GM21529 (cell line): ENCODE measurements around the gene PHACTR1.
A peak's percentile ranks its signal among the peaks of the same experiment; 100 is the strongest.

ENCODE experiments used
- ATAC-seq: cut with Tn5 transposase; IDR thresholded peaks from one replicate; pipeline ENCODE4 v1.9.1; 2021; ENCODE audit not compliant: unreplicated experiment

PHACTR1 gene

GRCh38 chr6:13328875-13329183 lies 612.3 kb downstream of the PHACTR1 start:
- ATAC-seq = no peak

DNA sequence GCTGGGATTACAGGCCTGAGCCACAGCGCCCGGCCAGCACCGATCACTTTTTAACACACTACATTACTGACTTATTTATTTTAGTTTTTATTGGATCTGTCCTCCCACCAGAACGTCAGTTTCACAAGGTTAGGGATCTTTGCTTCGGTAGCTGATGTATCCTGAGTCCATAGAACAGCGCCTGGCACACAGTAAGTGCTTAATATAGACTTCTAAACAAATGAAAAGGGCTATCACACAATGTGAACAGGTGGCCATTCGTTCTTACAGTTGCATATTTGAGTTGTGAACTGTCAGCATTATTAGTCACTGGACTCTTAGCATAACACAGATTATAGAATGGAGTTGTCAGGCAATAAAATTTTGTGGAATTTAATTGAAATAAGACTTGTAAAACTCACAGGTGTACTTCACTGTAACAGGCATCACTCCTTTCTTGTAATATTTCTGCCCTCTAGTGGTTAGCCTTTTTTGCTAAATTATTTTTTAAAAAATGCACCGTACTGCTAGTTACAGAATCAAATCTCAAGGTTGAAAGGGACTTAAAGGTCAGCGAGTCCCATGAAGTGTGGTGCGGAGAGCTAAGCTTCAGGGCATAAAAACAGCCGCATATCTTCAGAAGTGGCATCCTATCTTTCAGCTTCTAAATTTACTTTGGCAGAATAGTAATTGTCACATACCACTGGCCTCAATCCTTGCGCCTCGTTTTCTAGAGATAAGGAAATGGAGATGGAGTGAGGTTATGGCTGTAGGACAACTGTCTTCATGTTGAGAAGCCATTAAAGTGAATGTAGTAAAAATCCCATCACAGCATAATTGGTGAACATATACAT lies 615.2 kb downstream of the PHACTR1 start:
- no peak for ATAC-seq

GRCh38 chr6:13332349-13332706 lies 615.8 kb downstream of the PHACTR1 start:
- no peak for ATAC-seq

GRCh38 chr6:13334953-13335352 lies 618.4 kb downstream of the PHACTR1 start:
- no peak for ATAC-seq

DNA sequence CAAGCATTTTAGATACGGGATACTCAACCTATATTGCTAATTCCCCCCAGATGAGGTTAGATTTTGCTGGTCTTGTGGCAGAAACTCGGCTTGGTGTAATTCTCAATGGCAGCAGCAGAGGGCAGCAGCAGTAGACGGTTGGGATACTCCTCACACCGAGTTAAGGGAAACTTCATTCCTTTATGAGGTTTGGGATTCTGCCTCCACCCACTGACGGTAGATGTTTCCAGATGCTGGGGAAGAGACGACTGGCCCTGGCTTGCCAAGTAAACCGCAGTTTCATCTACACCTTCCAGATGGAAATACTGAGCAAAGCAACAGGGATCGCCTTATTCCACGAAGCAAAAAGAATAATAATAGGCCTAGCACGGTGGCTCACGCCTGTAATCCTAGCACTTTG lies 620.0 kb downstream of the PHACTR1 start:
- ATAC-seq = peak; percentile 50

DNA sequence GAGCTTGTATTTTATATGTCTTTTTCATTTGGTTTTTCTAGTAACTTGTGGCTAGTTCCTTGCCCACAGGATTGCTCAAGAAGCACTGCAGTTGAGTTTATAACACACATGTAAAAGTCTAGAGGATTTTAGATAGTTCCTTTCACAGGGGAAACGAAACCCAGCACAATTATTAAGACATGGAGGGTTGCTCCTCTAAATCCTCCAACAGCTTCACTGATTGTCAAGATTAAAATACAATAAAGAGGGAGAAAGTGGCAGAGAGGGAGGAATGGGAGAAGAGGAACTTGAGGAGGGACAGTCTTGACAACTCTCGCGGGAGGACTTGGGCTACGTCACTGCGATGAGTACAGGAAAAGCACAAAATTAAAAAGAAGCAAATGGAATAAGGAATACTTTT lies 621.5 kb downstream of the PHACTR1 start:
- ATAC-seq = no peak
